ENCODE results near the gene LIN28B.

- TF ChIP-seq CTCF (tag by site-specific recombination; IDR thresholded peaks at IDR 0.05) (no peak), ZNF629 (tag by site-specific recombination; IDR thresholded peaks at IDR 0.05) (no peak), ZNF580 (tag by site-specific recombination; IDR thresholded peaks at IDR 0.05) (no peak)
Measured at GRCh38 chr6:105113422-105113821, 156.5 kb downstream of the LIN28B start.

Measured in HEK293 (cell line).